Stomach (tissue), 4 donors: ENCODE measurements around the gene ERG.

ENCODE experiments used
- POLR2A ChIP-seq, 4 donors: fragments of 450-650 bp; IDR thresholded peaks; one replicate each; pipeline ENCODE4 v1.6.1; 2016; ENCODE audit warnings: antibody characterized with exemption in 4 of 4, control low read depth in 2 of 4, mild to moderate bottlenecking in 1 of 4, moderate library complexity in 1 of 4
- TF ChIP-seq, protein P1 (sequence below), 7 experiments: fragments of 450-650 bp in 4 of 7; fragments of 200-600 bp in 3 of 7; sonication (generic) in 3 of 7; IDR thresholded peaks; one replicate each; pipeline ENCODE4 v1.5.1; 2016 to 2019; ENCODE audit warnings: antibody characterized with exemption in 7 of 7, control low read depth in 2 of 7, mild to moderate bottlenecking in 1 of 7

DNA sequence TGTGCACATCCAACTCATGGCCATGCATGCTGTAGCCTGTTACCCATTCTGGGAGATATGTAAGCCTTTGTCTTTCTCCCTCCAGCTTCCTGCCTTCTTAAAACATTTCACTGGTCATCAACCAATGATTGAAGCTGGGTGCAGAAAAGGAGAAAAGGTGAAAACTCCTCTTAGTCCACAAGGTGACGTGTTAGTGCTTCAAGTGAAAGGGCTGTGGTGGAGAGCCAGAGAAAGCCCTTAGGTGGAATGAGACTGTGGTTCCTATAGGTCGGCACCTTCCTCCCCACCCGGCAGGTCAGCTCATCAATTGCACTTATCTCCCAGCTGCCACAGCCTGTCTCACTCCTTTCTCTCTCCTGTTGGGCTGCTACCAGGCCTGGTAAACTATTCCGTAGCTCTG is 30.4 kb downstream of the ERG start:
- no peak for TF ChIP-seq POLR2A (IDR thresholded peaks at IDR 0.05)
- TF ChIP-seq, protein P1, sequence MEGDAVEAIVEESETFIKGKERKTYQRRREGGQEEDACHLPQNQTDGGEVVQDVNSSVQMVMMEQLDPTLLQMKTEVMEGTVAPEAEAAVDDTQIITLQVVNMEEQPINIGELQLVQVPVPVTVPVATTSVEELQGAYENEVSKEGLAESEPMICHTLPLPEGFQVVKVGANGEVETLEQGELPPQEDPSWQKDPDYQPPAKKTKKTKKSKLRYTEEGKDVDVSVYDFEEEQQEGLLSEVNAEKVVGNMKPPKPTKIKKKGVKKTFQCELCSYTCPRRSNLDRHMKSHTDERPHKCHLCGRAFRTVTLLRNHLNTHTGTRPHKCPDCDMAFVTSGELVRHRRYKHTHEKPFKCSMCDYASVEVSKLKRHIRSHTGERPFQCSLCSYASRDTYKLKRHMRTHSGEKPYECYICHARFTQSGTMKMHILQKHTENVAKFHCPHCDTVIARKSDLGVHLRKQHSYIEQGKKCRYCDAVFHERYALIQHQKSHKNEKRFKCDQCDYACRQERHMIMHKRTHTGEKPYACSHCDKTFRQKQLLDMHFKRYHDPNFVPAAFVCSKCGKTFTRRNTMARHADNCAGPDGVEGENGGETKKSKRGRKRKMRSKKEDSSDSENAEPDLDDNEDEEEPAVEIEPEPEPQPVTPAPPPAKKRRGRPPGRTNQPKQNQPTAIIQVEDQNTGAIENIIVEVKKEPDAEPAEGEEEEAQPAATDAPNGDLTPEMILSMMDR (IDR thresholded peaks at IDR 0.05): no peak
